K562 (cell line): ENCODE measurements around the gene ACTR5. TPM values are rescaled to one million over a fixed set of nuclear protein-coding genes. Genes with fewer than 3 reads are reported as not detected.
A peak's percentile ranks its signal among the peaks of the same experiment; 100 is the strongest.

Source experiments
- ARID2 ChIP-seq: fragments of 450-650 bp; IDR thresholded peaks from 2 replicates; pipeline ENCODE4 v1.6.1; 2017; ENCODE audit warnings: antibody characterized with exemption, mild to moderate bottlenecking
- CEBPG ChIP-seq, 3 experiments: fragments of 200-800 bp in 1 of 3; sonication (Bioruptor generic) in 1 of 3; sonication (generic) in 1 of 3; formaldehyde crosslinking in 1 of 3; IDR thresholded peaks in 2 of 3; conservative IDR thresholded peaks in 1 of 3; 2 replicates each; pipeline versions ENCODE4 v1.6.1 to v1.8.0; 2016 to 2022; ENCODE audit warnings: missing compliant biosample characterization in 2 of 3, missing genetic modification characterization in 2 of 3, mild to moderate bottlenecking in 1 of 3, missing genetic modification reagents in 1 of 3
- CXXC5 ChIP-seq: fragments of 250-450 bp; sonication (Bioruptor Pico); IDR thresholded peaks from 2 replicates; pipeline ENCODE4 v1.8.0; 2022; ENCODE audit warnings: inconsistent platforms, mild to moderate bottlenecking, moderate library complexity
- FOXJ2 ChIP-seq: fragments of 200-800 bp; sonication (Bioruptor generic); IDR thresholded peaks from 2 replicates; pipeline ENCODE4 v1.6.1; 2016; ENCODE audit warnings: missing genetic modification characterization, missing compliant biosample characterization
- GATAD2A ChIP-seq: fragments of 450-650 bp; IDR thresholded peaks from 2 replicates; pipeline ENCODE4 v1.6.1; 2017
- HEY1 ChIP-seq: fragments of 250-450 bp; sonication (Bioruptor Pico); IDR thresholded peaks from 2 replicates; pipeline ENCODE4 v1.5.0; 2020; ENCODE audit warnings: mild to moderate bottlenecking, moderate library complexity, borderline replicate concordance
- JUN ChIP-seq, 2 experiments: sonication (generic) in 1 of 2; formaldehyde crosslinking in 1 of 2; IDR thresholded peaks; 2 replicates each; pipeline versions ENCODE4 v1.6.1 to v1.8.0; 2012 to 2022; ENCODE audit warnings: borderline replicate concordance in 2 of 2, mild to moderate bottlenecking in 2 of 2, improper control_type of control experiment in 1 of 2, low read depth in 1 of 2, low read length in 1 of 2, missing genetic modification reagents in 1 of 2
- NR3C1 ChIP-seq: sonication (generic); formaldehyde crosslinking; IDR thresholded peaks from 2 replicates; pipeline ENCODE4 v1.8.1; 2022; ENCODE audit warnings: missing genetic modification reagents
- POLR2AphosphoS2 ChIP-seq: IDR thresholded peaks from 2 replicates; pipeline ENCODE4 v1.6.1; 2012; ENCODE audit warnings: low read length, improper control_type of control experiment
- POLR2AphosphoS5 ChIP-seq: IDR thresholded peaks from 2 replicates; pipeline ENCODE4 v1.6.1; 2011; ENCODE audit warnings: mild to moderate bottlenecking, low read depth, low read length, moderate library complexity; ENCODE audit not compliant: control insufficient read depth, insufficient read depth
- RAD51 ChIP-seq: fragments of 450-650 bp; IDR thresholded peaks from 2 replicates; pipeline ENCODE4 v1.7.1; 2016; ENCODE audit warnings: low read depth, mild to moderate bottlenecking, borderline replicate concordance
- RCOR1 ChIP-seq, 2 experiments: IDR thresholded peaks; 2 replicates each; pipeline ENCODE4 v1.6.1; 2012; ENCODE audit warnings: low read depth in 2 of 2, low read length in 2 of 2, borderline replicate concordance in 1 of 2, improper control_type of control experiment in 1 of 2
- RFX5 ChIP-seq: IDR thresholded peaks from 2 replicates; pipeline ENCODE4 v1.6.1; 2011; ENCODE audit warnings: low read depth, mild to moderate bottlenecking, improper control_type of control experiment, low read length
- SNAPC5 ChIP-seq: fragments of 250-450 bp; sonication (Bioruptor Pico); IDR thresholded peaks from 2 replicates; pipeline ENCODE4 v1.8.0; 2021; ENCODE audit warnings: moderate library complexity, mild to moderate bottlenecking, inconsistent platforms
- TRIM25 ChIP-seq: fragments of 450-650 bp; IDR thresholded peaks from 2 replicates; pipeline ENCODE4 v1.7.0; 2016; ENCODE audit warnings: borderline replicate concordance
- UBTF ChIP-seq, 2 experiments: IDR thresholded peaks; 2 replicates each; pipeline ENCODE4 v1.6.1; 2012; ENCODE audit warnings: improper control_type of control experiment in 2 of 2, low read depth in 2 of 2, low read length in 2 of 2, borderline replicate concordance in 1 of 2
- YBX1 ChIP-seq: fragments of 450-650 bp; IDR thresholded peaks from 2 replicates; pipeline ENCODE4 v1.7.1; 2016; ENCODE audit warnings: mild to moderate bottlenecking
- ZBTB5 ChIP-seq: fragments of 450-650 bp; IDR thresholded peaks from 2 replicates; pipeline ENCODE4 v1.6.1; 2017; ENCODE audit warnings: antibody characterized with exemption
- ZNF311 ChIP-seq: fragments of 250-450 bp; sonication (Bioruptor Pico); IDR thresholded peaks from 2 replicates; pipeline ENCODE4 v1.4.0; 2020; ENCODE audit warnings: mild to moderate bottlenecking, moderate library complexity
- ZNF316 ChIP-seq: fragments of 450-650 bp; IDR thresholded peaks from 2 replicates; pipeline ENCODE4 v1.6.1; 2016
- ZNF644 ChIP-seq: fragments of 200-800 bp; sonication (Bioruptor generic); IDR thresholded peaks from 2 replicates; pipeline ENCODE4 v1.6.1; 2016; ENCODE audit warnings: low read depth, missing genetic modification characterization, missing compliant biosample characterization
- polyA plus RNA-seq, 8 experiments: library from polyadenylated mRNA; depleted of rRNA in 4 of 8; stranded (reverse) in 5 of 8; unstranded in 3 of 8; fragments of >200 nt; fragmentation: Nextera tagmentation in 2 of 8; fragmentation: Illumina TruSeq in 1 of 8; extraction: Ambion mirVana in 2 of 8; extraction: Trizol in 1 of 8; gene quantifications; 2 replicates each; pipeline versions ENCODE4 v1.2.1 to v1.2.3, GENCODE V29; 2011 to 2014; ENCODE audit warnings: inconsistent platforms in 1 of 8, missing spikeins in 1 of 8
- total RNA-seq, 7 experiments: library from RNA; depleted of rRNA in 6 of 7; stranded (reverse); fragments of >200 nt in 6 of 7; fragmentation: Illumina TruSeq in 2 of 7; extraction: Trizol in 2 of 7; gene quantifications; 2 replicates each; pipeline versions ENCODE4 v1.2.1 to v1.2.3, GENCODE V29; 2011 to 2021; ENCODE audit warnings: low replicate concordance in 1 of 7

Gene ACTR5
- total and polyA plus RNA-seq, 9 of the 15 experiments (the other 6 are each of a cell fraction or from before 2014, with no cell fraction given) = 0.93 to 18.8 (median 12.9) TPM

GRCh38 chr20:38748097-38748860 is at the start of gene ACTR5 (continued):
- TF ChIP-seq ZNF311 (CRISPR knock-in tag) (no peak), YBX1 (no peak), JUN (IDR thresholded peaks at IDR 0.05; ENCODE audit: borderline replicate concordance, low read depth, low read length) (no peak), JUN (CRISPR knock-in tag; IDR thresholded peaks at IDR 0.05; ENCODE audit: borderline replicate concordance) (0 out of 2 replicates have a peak, but pooled peaks have one; percentile 63), HEY1 (CRISPR knock-in tag) (no peak), NR3C1 (peak; percentile 72; the same call in 1 of the 2 replicates), TRIM25 (no peak), SNAPC5 (no peak), RCOR1 (IDR thresholded peaks at IDR 0.05; ENCODE audit: borderline replicate concordance in 1 of 2, low read depth in 2 of 2, low read length in 2 of 2) (no peak), ZNF316 (no peak), CEBPG (CRISPR knock-in tag; IDR thresholded peaks at IDR 0.05) (peak; percentile 48; the same call in 1 of the 2 replicates), CEBPG (tag; conservative IDR thresholded peaks at IDR 0.05 in 1 of 2, IDR thresholded peaks at IDR 0.05 in 1 of 2) (no peak), POLR2AphosphoS5 (no peak; the same call in 1 of the 2 replicates), ARID2 (no peak), RAD51 (no peak), FOXJ2 (tag) (no peak), ZNF644 (tag) (no peak), ZBTB5 (no peak), RFX5 (no peak), POLR2AphosphoS2 (no peak), GATAD2A (no peak), CXXC5 (CRISPR knock-in tag) (peak; percentile 85), UBTF (IDR thresholded peaks at IDR 0.05; ENCODE audit: borderline replicate concordance in 1 of 2, low read depth in 2 of 2, low read length in 2 of 2) (no peak; a peak in 1 of 4 replicates)
